KMS-11 (cell line): Measurements from ENCODE around the gene OPTN.

Experiments
- H2AFZ ChIP-seq: fragments of 200-600 bp; sonication (generic); 2 replicates; pipeline ENCODE4 v1.6.1; 2016; ENCODE audit warnings: antibody characterized with exemption, mixed run types, low read depth
- H3K27ac ChIP-seq: fragments of 200-600 bp; sonication (generic); 2 replicates; pipeline ENCODE4 v1.6.1; 2016; ENCODE audit warnings: mild to moderate bottlenecking, mixed run types
- H3K27me3 ChIP-seq: fragments of 200-600 bp; sonication (generic); 2 replicates; pipeline ENCODE4 v1.6.1; 2017; ENCODE audit warnings: mild to moderate bottlenecking, low read depth, mixed run types, moderate library complexity; ENCODE audit not compliant: insufficient read depth
- H3K36me3 ChIP-seq: fragments of 200-600 bp; sonication (generic); 2 replicates; pipeline ENCODE4 v1.6.1; 2017; ENCODE audit warnings: mild to moderate bottlenecking, mixed run types; ENCODE audit not compliant: insufficient read depth
- H3K4me1 ChIP-seq: fragments of 200-600 bp; sonication (generic); 2 replicates; pipeline ENCODE4 v1.6.1; 2016; ENCODE audit warnings: mild to moderate bottlenecking, low read depth, mixed run types; ENCODE audit not compliant: poor library complexity, severe bottlenecking
- H3K4me2 ChIP-seq: fragments of 200-600 bp; sonication (generic); 2 replicates; pipeline ENCODE4 v1.7.0; 2016; ENCODE audit warnings: mild to moderate bottlenecking, mixed run types
- H3K4me3 ChIP-seq: fragments of 200-600 bp; sonication (generic); IDR thresholded peaks from 2 replicates; pipeline ENCODE4 v1.6.1; 2017; ENCODE audit warnings: low read depth, low read length, mixed read lengths; ENCODE audit not compliant: insufficient read depth
- H3K79me2 ChIP-seq: fragments of 200-600 bp; sonication (generic); 2 replicates; pipeline ENCODE4 v1.6.1; 2016; ENCODE audit warnings: low read depth, mixed run types; ENCODE audit not compliant: insufficient read depth
- H3K9ac ChIP-seq: fragments of 200-600 bp; sonication (generic); 2 replicates; pipeline ENCODE4 v1.6.1; 2016; ENCODE audit warnings: mild to moderate bottlenecking, mixed run types
- H4K20me1 ChIP-seq: fragments of 200-600 bp; sonication (generic); 2 replicates; pipeline ENCODE4 v1.6.1; 2016; ENCODE audit warnings: mild to moderate bottlenecking, mixed run types; ENCODE audit not compliant: insufficient read depth
- TF ChIP-seq, protein P1 (sequence below): fragments of 200-600 bp; sonication (generic); conservative IDR thresholded peaks from 2 replicates; pipeline ENCODE4 v1.6.1; 2017; ENCODE audit warnings: low read depth, mild to moderate bottlenecking, antibody characterized with exemption, low read length, moderate library complexity, mixed read lengths

The OPTN gene

DNA sequence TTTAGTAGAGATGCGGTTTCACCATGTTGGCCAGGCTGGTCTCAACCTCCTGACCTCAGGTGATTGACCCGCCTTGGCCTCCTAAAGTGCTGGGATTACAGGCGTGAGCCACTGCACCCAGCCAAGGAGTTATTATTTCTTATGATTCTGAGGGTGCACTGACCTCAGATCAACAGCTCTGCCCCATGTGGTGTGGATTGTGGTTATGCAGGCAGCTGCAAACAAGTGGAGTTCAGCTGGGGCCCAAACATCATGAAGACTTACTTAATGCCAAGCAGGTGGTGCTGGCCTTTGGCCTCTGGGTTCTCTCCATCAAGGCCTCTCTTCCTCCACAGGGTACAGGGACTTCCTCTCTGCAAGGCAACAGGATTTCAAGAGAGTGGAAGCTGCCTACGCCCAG lies 45.1 kb upstream of the OPTN start:
- peak overlapping the region; percentile 25; the same call in 1 of the 2 replicates for H3K27ac ChIP-seq
- no peaks in the 10 kb centered on the region for H4K20me1 ChIP-seq

DNA sequence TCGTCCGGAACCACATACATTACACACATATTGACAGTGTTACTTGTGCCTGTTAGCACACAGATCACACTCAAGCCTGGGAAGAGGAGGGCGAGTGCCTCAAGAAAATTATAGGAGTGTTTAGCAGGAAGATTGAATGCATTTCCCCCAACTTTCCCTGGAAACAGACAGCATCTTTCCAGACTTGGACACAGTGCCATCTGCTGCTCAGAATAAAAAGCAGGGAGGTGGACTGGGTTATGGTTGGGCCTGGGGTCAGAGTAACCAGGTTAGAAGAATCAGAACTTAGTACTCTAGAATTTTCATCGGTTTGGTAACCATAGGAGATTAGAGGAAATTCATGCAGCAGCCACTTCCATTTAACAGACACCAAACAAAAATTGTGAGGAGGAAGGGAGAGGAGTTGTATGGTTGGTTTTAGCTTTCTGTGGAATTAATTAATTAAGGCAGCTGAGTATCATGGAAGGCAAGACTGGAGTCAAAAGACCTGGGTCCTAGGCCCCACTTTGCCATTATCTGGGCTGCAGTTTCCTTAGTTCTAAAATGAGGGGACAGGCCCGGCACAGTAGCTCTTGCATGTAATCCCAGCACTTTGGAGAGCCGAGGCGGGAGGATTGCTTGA lies 43.4 kb upstream of the OPTN start:
- H4K20me1 ChIP-seq: no peaks in the 10 kb centered on the region
- no peak overlapping the region for H3K9ac ChIP-seq
- no peak overlapping the region for H3K4me2 ChIP-seq
- no peak overlapping the region for H3K27ac ChIP-seq
- H2AFZ ChIP-seq: no peak overlapping the region
- H3K27me3 ChIP-seq: no peaks in the 10 kb centered on the region
- no peak overlapping the region for H3K4me3 ChIP-seq
- peaks cover 14% of the 10 kb centered on the region for H3K4me1 ChIP-seq
- TF ChIP-seq, protein P1, sequence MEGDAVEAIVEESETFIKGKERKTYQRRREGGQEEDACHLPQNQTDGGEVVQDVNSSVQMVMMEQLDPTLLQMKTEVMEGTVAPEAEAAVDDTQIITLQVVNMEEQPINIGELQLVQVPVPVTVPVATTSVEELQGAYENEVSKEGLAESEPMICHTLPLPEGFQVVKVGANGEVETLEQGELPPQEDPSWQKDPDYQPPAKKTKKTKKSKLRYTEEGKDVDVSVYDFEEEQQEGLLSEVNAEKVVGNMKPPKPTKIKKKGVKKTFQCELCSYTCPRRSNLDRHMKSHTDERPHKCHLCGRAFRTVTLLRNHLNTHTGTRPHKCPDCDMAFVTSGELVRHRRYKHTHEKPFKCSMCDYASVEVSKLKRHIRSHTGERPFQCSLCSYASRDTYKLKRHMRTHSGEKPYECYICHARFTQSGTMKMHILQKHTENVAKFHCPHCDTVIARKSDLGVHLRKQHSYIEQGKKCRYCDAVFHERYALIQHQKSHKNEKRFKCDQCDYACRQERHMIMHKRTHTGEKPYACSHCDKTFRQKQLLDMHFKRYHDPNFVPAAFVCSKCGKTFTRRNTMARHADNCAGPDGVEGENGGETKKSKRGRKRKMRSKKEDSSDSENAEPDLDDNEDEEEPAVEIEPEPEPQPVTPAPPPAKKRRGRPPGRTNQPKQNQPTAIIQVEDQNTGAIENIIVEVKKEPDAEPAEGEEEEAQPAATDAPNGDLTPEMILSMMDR: peak; percentile 28; the same call in 1 of the 2 replicates
- no peaks in the 10 kb centered on the region for H3K36me3 ChIP-seq
- no peaks in the 10 kb centered on the region for H3K79me2 ChIP-seq

More for the DNA sequence above, 45.1 kb upstream of the OPTN start:
- Histone ChIP-seq H3K27me3 (no peaks in the 10 kb centered on the region), H3K4me1 (peaks cover 14% of the 10 kb centered on the region), H2AFZ (peak overlapping the region; percentile 32; the same call in 1 of the 2 replicates), H3K4me3 (no peak overlapping the region), H3K9ac (no peak overlapping the region), H3K79me2 (no peaks in the 10 kb centered on the region), H3K36me3 (no peaks in the 10 kb centered on the region), H3K4me2 (peak overlapping the region; percentile 0; the same call in 1 of the 2 replicates)
- TF ChIP-seq, protein P1: no peak

GRCh38 chr10:13062803-13063202 lies 37.2 kb upstream of the OPTN start:
- Histone ChIP-seq H3K4me3 (no peak overlapping the region), H4K20me1 (no peaks in the 10 kb centered on the region), H3K4me2 (no peak overlapping the region), H3K9ac (no peak overlapping the region), H3K79me2 (no peaks in the 10 kb centered on the region), H3K4me1 (no peaks in the 10 kb centered on the region), H3K36me3 (no peaks in the 10 kb centered on the region), H3K27me3 (no peaks in the 10 kb centered on the region), H3K27ac (no peak overlapping the region), H2AFZ (no peak overlapping the region)
- TF ChIP-seq, protein P1: no peak

DNA sequence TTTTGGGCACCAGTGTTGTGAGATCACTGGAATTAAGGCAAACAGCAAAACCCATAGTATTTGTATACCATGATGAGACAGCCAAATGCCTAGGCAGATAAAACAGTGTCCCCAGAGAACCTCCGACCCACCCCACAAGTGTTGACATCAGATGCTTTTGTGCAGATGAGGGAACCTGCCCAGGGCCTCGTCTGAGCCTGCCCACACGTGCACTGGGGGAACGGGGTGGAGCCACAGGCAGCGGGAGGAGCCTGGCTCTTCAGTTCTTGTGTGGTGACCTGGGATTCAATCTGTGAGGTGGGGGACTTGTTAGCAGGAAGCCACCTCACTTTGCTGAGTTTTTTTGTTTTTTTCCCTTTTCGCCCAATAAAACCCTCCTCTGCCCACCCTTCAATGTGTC lies 33.4 kb upstream of the OPTN start:
- H4K20me1 ChIP-seq: no peaks in the 10 kb centered on the region
- no peak overlapping the region for H3K4me3 ChIP-seq
- TF ChIP-seq, protein P1: no peak
- H2AFZ ChIP-seq: no peak overlapping the region
- H3K27me3 ChIP-seq: no peaks in the 10 kb centered on the region
- no peaks in the 10 kb centered on the region for H3K79me2 ChIP-seq
- H3K27ac ChIP-seq: no peak overlapping the region
- no peaks in the 10 kb centered on the region for H3K4me1 ChIP-seq
- no peak overlapping the region for H3K4me2 ChIP-seq
- no peak overlapping the region for H3K9ac ChIP-seq
- no peaks in the 10 kb centered on the region for H3K36me3 ChIP-seq
